HCT116 (cell line): ENCODE measurements around the gene SH3TC2. TPM values are rescaled to one million over a fixed set of nuclear protein-coding genes. Genes with fewer than 3 reads are reported as not detected.

Experiments used
- ATAC-seq: fragments of 200-7000 bp; cut with Tn5 transposase; 2 replicates; pipeline ENCODE4 v1.9.1; 2020; ENCODE audit warnings: mild to moderate bottlenecking, moderate library complexity
- BruUV-seq: library from RNA; stranded (reverse); fragments of 400-500 nt; replicated peaks from 2 replicates; lab custom pipeline; 2021; lab: Mats Ljungman, UMichigan
- CTCF ChIA-PET: fragments of 300-600 bp; sonication (Branson Sonifier 250); formaldehyde crosslinking; loops from one replicate; lab custom pipeline; 2021; ENCODE audit warnings: antibody characterized with exemption; lab: Charles Lee
- POLR2A ChIA-PET: fragments of 300-600, 350-600 bp; sonication (Branson Sonifier 250); formaldehyde crosslinking; loops from one replicate; lab custom pipeline; 2021; ENCODE audit warnings: antibody characterized with exemption; lab: Charles Lee
- RAD21 ChIA-PET, 2 experiments: fragments of 300-600 bp; sonication (Branson Sonifier 250); formaldehyde crosslinking; loops; one replicate each; lab custom pipeline; 2023; ENCODE audit warnings: low total read pairs in 2 of 2; ENCODE audit not compliant: uncharacterized antibody in 2 of 2, unreplicated experiment in 2 of 2, low non-redundant PET in 1 of 2; lab: Charles Lee
- DNase-seq: peaks from one replicate; pipeline ENCODE4 v3.0.0-alpha.2; 2010; ENCODE audit warnings: low read depth, low spot score
- H2AFZ ChIP-seq: fragments of 200-600 bp; shearing (Covaris generic), sonication (generic); 2 replicates; pipeline ENCODE4 v1.6.1; 2017; ENCODE audit warnings: low read depth, mixed run types, mixed read lengths, antibody characterized with exemption, low read length; ENCODE audit not compliant: poor library complexity, severe bottlenecking
- H3K27ac ChIP-seq: 2 replicates; pipeline ENCODE4 v1.5.1; 2012; ENCODE audit warnings: low read depth, low read length
- H3K27me3 ChIP-seq: fragments of 200-600 bp; sonication (generic); 2 replicates; pipeline ENCODE4 v1.6.1; 2016; ENCODE audit warnings: mixed run types, low read length, mixed read lengths; ENCODE audit not compliant: insufficient read depth
- H3K36me3 ChIP-seq, 2 experiments: fragments of 200-500 bp in 1 of 2; fragments of 200-600 bp in 1 of 2; sonication (Bioruptor generic) in 1 of 2; sonication (generic) in 1 of 2; 2 replicates each; pipeline versions ENCODE4 v1.5.1 to v1.6.1; 2014 to 2016; ENCODE audit warnings: low read length in 2 of 2, inconsistent platforms in 1 of 2, mixed read lengths in 1 of 2, mixed run types in 1 of 2; ENCODE audit not compliant: insufficient read depth in 2 of 2, control insufficient read depth in 1 of 2
- H3K4me1 ChIP-seq, 2 experiments: fragments of 200-600 bp in 1 of 2; sonication (generic) in 1 of 2; 2 replicates each; pipeline versions ENCODE4 v1.5.1 to v1.6.1; 2012 to 2017; ENCODE audit warnings: low read length in 2 of 2, inconsistent platforms in 1 of 2, mild to moderate bottlenecking in 1 of 2, mixed read lengths in 1 of 2, mixed run types in 1 of 2, moderate library complexity in 1 of 2; ENCODE audit not compliant: insufficient read depth in 2 of 2, control insufficient read depth in 1 of 2
- H3K4me2 ChIP-seq: fragments of 200-600 bp; sonication (generic); 2 replicates; pipeline ENCODE4 v1.6.1; 2017; ENCODE audit warnings: mixed run types, low read length, mixed read lengths
- H3K4me3 ChIP-seq, 2 experiments: fragments of 200-600 bp in 1 of 2; sonication (generic) in 1 of 2; replicated peaks in 1 of 2; 2 replicates each; pipeline ENCODE4 v1.5.1; 2011 to 2016; ENCODE audit warnings: low read length in 2 of 2, control low read depth in 1 of 2, low read depth in 1 of 2, mild to moderate bottlenecking in 1 of 2, mixed read lengths in 1 of 2, mixed run types in 1 of 2
- H3K79me2 ChIP-seq: fragments of 200-600 bp; sonication (generic); 2 replicates; pipeline ENCODE4 v1.6.1; 2017; ENCODE audit warnings: mild to moderate bottlenecking, mixed run types, low read length, moderate library complexity, mixed read lengths; ENCODE audit not compliant: insufficient read depth
- H3K9ac ChIP-seq: fragments of 200-600 bp; sonication (generic); 2 replicates; pipeline ENCODE4 v1.6.1; 2016; ENCODE audit warnings: low read length, mixed read lengths
- H3K9me2 ChIP-seq: fragments of 200-600 bp; sonication (generic), shearing (Covaris generic); 2 replicates; pipeline ENCODE4 v1.6.1; 2017; ENCODE audit warnings: mixed run types, mild to moderate bottlenecking, moderate library complexity; ENCODE audit not compliant: insufficient read depth
- H3K9me3 ChIP-seq, 2 experiments: fragments of 200-500 bp in 1 of 2; fragments of 200-600 bp in 1 of 2; sonication (Bioruptor generic) in 1 of 2; sonication (generic) in 1 of 2; 2 replicates each; pipeline ENCODE4 v1.6.1; 2014 to 2017; ENCODE audit warnings: low read length in 2 of 2, mixed read lengths in 2 of 2, inconsistent platforms in 1 of 2, low read depth in 1 of 2, mild to moderate bottlenecking in 1 of 2, mixed run types in 1 of 2, moderate library complexity in 1 of 2; ENCODE audit not compliant: control insufficient read depth in 1 of 2, insufficient read depth in 1 of 2
- H4K20me1 ChIP-seq: fragments of 200-600 bp; sonication (generic), shearing (Covaris generic); 2 replicates; pipeline ENCODE4 v1.6.1; 2017; ENCODE audit warnings: mixed run types, mild to moderate bottlenecking, moderate library complexity; ENCODE audit not compliant: insufficient read depth
- CBX3 ChIP-seq: IDR thresholded peaks from 2 replicates; pipeline ENCODE4 v1.6.1; 2012; ENCODE audit warnings: low read depth
- CEBPB ChIP-seq: IDR thresholded peaks from 2 replicates; pipeline ENCODE4 v1.6.1; 2012; ENCODE audit warnings: low read depth
- EGR1 ChIP-seq: IDR thresholded peaks from 2 replicates; pipeline ENCODE4 v1.6.1; 2012; ENCODE audit warnings: low read depth
- ELF1 ChIP-seq: IDR thresholded peaks from 2 replicates; pipeline ENCODE4 v1.6.1; 2012; ENCODE audit warnings: low read depth, borderline replicate concordance
- EZH2 ChIP-seq: fragments of 200-600 bp; sonication (generic); IDR thresholded peaks from 2 replicates; pipeline ENCODE4 v1.6.1; 2017; ENCODE audit warnings: antibody characterized with exemption, mixed run types
- FOSL1 ChIP-seq: IDR thresholded peaks from 2 replicates; pipeline ENCODE4 v1.6.1; 2012; ENCODE audit warnings: low read depth
- JUND ChIP-seq: IDR thresholded peaks from 2 replicates; pipeline ENCODE4 v1.6.1; 2012
- POLR2A ChIP-seq: IDR thresholded peaks from 2 replicates; pipeline ENCODE4 v1.7.0; 2011; ENCODE audit warnings: borderline replicate concordance; ENCODE audit not compliant: insufficient read depth, insufficient read length; ENCODE audit errors: extremely low read depth
- POLR2AphosphoS5 ChIP-seq: IDR thresholded peaks from 2 replicates; pipeline ENCODE4 v1.6.1; 2011; ENCODE audit warnings: mild to moderate bottlenecking, low read depth, low read length, moderate library complexity
- RAD21 ChIP-seq: IDR thresholded peaks from 2 replicates; pipeline ENCODE4 v1.6.1; 2012; ENCODE audit warnings: low read depth, mild to moderate bottlenecking
- SIN3A ChIP-seq: IDR thresholded peaks from 2 replicates; pipeline ENCODE4 v1.6.1; 2012; ENCODE audit warnings: low read depth
- SP1 ChIP-seq: IDR thresholded peaks from 2 replicates; pipeline ENCODE4 v1.6.1; 2012; ENCODE audit warnings: low read depth
- SRF ChIP-seq: IDR thresholded peaks from 2 replicates; pipeline ENCODE4 v1.6.1; 2012; ENCODE audit warnings: low read depth
- TCF7L2 ChIP-seq: IDR thresholded peaks from 2 replicates; pipeline ENCODE4 v1.7.0; 2011; ENCODE audit warnings: borderline replicate concordance, inconsistent platforms; ENCODE audit not compliant: insufficient read depth, insufficient read length; ENCODE audit errors: extremely low read depth
- YY1 ChIP-seq: IDR thresholded peaks from 2 replicates; pipeline ENCODE4 v1.6.1; 2011; ENCODE audit warnings: low read length, low read depth, moderate library complexity, mild to moderate bottlenecking; ENCODE audit not compliant: insufficient replicate concordance; ENCODE audit errors: extremely low read depth
- ZFX ChIP-seq: fragments of 450-650 bp; IDR thresholded peaks from 2 replicates; pipeline ENCODE4 v1.6.1; 2017
- ZNF274 ChIP-seq: fragments of 200-500 bp; sonication (Bioruptor generic); IDR thresholded peaks from 2 replicates; pipeline ENCODE4 v1.6.1; 2014; ENCODE audit warnings: mild to moderate bottlenecking, low read depth, low read length, inconsistent platforms
- intact Hi-C: fragments of 100-400 bp; cut with micrococcal nuclease; formaldehyde crosslinking; loops from 2 replicates; pipeline ENCODE4 v1.10.0; 2022
- total RNA-seq: library from RNA; stranded (reverse); gene quantifications from one replicate; pipeline ENCODE4 v1.2.1, GENCODE V29; 2021; ENCODE audit not compliant: unreplicated experiment
- TF ChIP-seq, protein P1 (sequence below): IDR thresholded peaks from 2 replicates; pipeline ENCODE4 v1.6.1; 2012; ENCODE audit warnings: low read depth
- TF ChIP-seq, protein P2 (sequence below): IDR thresholded peaks from 2 replicates; pipeline ENCODE4 v1.6.1; 2012
- TF ChIP-seq, protein P3 (sequence below): IDR thresholded peaks from 2 replicates; pipeline ENCODE4 v1.6.1; 2012
- TF ChIP-seq, protein P4 (sequence below): IDR thresholded peaks from 2 replicates; pipeline ENCODE4 v1.6.1; 2011; ENCODE audit warnings: mild to moderate bottlenecking, low read length, moderate library complexity; ENCODE audit not compliant: insufficient replicate concordance; ENCODE audit errors: extremely low read depth

Gene SH3TC2
- total RNA-seq, 1 experiment from 2014 or later = 12.8 TPM

DNA sequence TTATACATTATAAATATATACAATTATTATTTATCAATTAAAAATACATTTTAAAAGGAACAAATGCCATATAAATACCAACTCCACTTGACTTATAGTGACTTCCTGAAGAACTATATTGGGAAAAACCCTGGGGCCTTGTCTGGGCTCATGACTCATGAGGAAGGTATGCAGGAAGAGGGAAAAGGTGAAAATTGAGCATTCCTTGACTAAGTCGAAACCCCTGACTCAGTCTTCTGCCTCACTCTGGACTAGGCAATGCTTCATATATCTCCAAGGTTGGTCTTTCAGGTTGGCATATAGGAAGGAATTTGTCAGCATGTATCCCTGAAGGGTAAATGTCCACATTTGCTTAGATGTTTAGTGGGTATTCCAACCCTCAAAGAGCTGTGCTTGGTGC is 78.5 kb downstream of the SH3TC2 start (continued):
- TF ChIP-seq, protein P1, sequence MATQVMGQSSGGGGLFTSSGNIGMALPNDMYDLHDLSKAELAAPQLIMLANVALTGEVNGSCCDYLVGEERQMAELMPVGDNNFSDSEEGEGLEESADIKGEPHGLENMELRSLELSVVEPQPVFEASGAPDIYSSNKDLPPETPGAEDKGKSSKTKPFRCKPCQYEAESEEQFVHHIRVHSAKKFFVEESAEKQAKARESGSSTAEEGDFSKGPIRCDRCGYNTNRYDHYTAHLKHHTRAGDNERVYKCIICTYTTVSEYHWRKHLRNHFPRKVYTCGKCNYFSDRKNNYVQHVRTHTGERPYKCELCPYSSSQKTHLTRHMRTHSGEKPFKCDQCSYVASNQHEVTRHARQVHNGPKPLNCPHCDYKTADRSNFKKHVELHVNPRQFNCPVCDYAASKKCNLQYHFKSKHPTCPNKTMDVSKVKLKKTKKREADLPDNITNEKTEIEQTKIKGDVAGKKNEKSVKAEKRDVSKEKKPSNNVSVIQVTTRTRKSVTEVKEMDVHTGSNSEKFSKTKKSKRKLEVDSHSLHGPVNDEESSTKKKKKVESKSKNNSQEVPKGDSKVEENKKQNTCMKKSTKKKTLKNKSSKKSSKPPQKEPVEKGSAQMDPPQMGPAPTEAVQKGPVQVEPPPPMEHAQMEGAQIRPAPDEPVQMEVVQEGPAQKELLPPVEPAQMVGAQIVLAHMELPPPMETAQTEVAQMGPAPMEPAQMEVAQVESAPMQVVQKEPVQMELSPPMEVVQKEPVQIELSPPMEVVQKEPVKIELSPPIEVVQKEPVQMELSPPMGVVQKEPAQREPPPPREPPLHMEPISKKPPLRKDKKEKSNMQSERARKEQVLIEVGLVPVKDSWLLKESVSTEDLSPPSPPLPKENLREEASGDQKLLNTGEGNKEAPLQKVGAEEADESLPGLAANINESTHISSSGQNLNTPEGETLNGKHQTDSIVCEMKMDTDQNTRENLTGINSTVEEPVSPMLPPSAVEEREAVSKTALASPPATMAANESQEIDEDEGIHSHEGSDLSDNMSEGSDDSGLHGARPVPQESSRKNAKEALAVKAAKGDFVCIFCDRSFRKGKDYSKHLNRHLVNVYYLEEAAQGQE = no peak
- TF ChIP-seq SIN3A (no peak), FOSL1 (peak; percentile 92), ELF1 (no peak; the same call in 1 of the 2 replicates), POLR2A (no peak), SRF (peak; percentile 77; the same call in 1 of the 2 replicates), YY1 (no peak), JUND (peak; percentile 93)
- TF ChIP-seq, protein P2, sequence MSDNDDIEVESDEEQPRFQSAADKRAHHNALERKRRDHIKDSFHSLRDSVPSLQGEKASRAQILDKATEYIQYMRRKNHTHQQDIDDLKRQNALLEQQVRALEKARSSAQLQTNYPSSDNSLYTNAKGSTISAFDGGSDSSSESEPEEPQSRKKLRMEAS = peak; percentile 48
- TF ChIP-seq, all 23 proteins: peak for 9

DNA sequence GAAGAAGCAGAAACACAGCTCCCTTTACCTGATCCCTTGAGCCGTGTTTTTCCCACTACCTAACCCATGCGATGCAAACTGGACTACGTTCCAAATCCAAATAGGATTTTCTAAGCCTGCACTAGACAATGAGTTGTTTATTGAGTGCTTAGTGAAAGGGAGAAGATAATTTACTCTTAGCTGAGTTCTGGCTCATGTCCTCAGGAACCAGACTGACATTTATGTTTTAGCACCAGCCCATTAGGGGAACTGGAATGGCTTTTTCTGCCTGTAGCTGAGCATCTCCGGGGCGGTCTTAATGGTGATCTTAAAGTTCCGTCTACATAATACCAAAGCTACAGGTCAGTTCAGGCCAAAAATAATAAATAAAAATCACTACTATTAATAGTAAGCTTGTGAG is 81.5 kb downstream of the SH3TC2 start:
- ATAC-seq (no peak), DNase-seq (no peak)
- no peaks in the 10 kb centered on the region for H4K20me1 ChIP-seq
- POLR2A ChIA-PET = interaction anchor here (1.8 kb wide), 1 partner anchor 12 kb away, joined by 5 read pairs; no protein-coding TSS in a partner anchor
- RAD21 ChIA-PET = interaction anchor here in 1 of 2 experiments (0.7 kb wide), 1 partner anchor 133 kb away, joined by 4 read pairs; no protein-coding TSS in a partner anchor
- no peak overlapping the region for H3K4me2 ChIP-seq
- no peak overlapping the region for H2AFZ ChIP-seq
- no peaks in the 10 kb centered on the region for H3K79me2 ChIP-seq
- no peak overlapping the region for H3K9ac ChIP-seq
- CTCF ChIA-PET = interaction anchor here (0.9 to 1.1 kb wide), 2 partner anchors 23 to 240 kb away, joined by 3 read pairs; no protein-coding TSS in a partner anchor
- no peaks in the 10 kb centered on the region for H3K9me3 ChIP-seq
- no peak overlapping the region for H3K27ac ChIP-seq
- no peaks in the 10 kb centered on the region for H3K36me3 ChIP-seq
- H3K4me1 ChIP-seq = peaks cover 18 to 71% of the 10 kb centered on the region in 2 experiments
- BruUV-seq = no TSS peak
- H3K9me2 ChIP-seq = no peaks in the 10 kb centered on the region
- no peaks in the 10 kb centered on the region for H3K27me3 ChIP-seq
- no peak overlapping the region for H3K4me3 ChIP-seq
- intact Hi-C loops = no loop called here
- no peak for TF ChIP-seq TCF7L2
- TF ChIP-seq FOSL1 = no peak
- no peak for TF ChIP-seq POLR2AphosphoS5
- no peak for TF ChIP-seq ZFX
- TF ChIP-seq, protein P3, sequence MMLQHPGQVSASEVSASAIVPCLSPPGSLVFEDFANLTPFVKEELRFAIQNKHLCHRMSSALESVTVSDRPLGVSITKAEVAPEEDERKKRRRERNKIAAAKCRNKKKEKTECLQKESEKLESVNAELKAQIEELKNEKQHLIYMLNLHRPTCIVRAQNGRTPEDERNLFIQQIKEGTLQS = no peak
- no peak for TF ChIP-seq ZNF274
- no peak for TF ChIP-seq SP1
- no peak for TF ChIP-seq YY1
- TF ChIP-seq, protein P4, sequence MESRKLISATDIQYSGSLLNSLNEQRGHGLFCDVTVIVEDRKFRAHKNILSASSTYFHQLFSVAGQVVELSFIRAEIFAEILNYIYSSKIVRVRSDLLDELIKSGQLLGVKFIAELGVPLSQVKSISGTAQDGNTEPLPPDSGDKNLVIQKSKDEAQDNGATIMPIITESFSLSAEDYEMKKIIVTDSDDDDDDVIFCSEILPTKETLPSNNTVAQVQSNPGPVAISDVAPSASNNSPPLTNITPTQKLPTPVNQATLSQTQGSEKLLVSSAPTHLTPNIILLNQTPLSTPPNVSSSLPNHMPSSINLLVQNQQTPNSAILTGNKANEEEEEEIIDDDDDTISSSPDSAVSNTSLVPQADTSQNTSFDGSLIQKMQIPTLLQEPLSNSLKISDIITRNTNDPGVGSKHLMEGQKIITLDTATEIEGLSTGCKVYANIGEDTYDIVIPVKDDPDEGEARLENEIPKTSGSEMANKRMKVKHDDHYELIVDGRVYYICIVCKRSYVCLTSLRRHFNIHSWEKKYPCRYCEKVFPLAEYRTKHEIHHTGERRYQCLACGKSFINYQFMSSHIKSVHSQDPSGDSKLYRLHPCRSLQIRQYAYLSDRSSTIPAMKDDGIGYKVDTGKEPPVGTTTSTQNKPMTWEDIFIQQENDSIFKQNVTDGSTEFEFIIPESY = no peak
- no peak for TF ChIP-seq RAD21
- TF ChIP-seq, protein P2 = no peak
- no peak for TF ChIP-seq CBX3
- no peak for TF ChIP-seq SIN3A
- TF ChIP-seq CEBPB = no peak
- no peak for TF ChIP-seq JUND
- no peak for TF ChIP-seq EZH2
- TF ChIP-seq ELF1 = no peak
- TF ChIP-seq EGR1 = no peak
